ELR (cell line): ENCODE results near the gene TNFSF8.
A peak's percentile ranks its signal among the peaks of the same experiment; 100 is the strongest.

Experiments
- DNase-seq: peaks from one replicate; pipeline ENCODE4 v3.0.0-alpha.2; 2015; ENCODE audit warnings: low read depth

TNFSF8 gene

GRCh38 chr9:114869378-114869777, 61.0 kb downstream of the TNFSF8 start:
- DNase-seq, result no peak

GRCh38 chr9:114867327-114867726, 63.1 kb downstream of the TNFSF8 start:
- no peak for DNase-seq

GRCh38 chr9:114864471-114864870, 65.9 kb downstream of the TNFSF8 start:
- DNase-seq, result no peak

- no peak for DNase-seq
These were observed 68.3 kb downstream of the TNFSF8 start for GRCh38 chr9:114861922-114862605.

- no peak for DNase-seq
These were observed 69.1 kb downstream of the TNFSF8 start for GRCh38 chr9:114861273-114861672.

- DNase-seq, result no peak
These were observed 70.2 kb downstream of the TNFSF8 start for GRCh38 chr9:114860187-114860586.

- no peak for DNase-seq
These were observed 73.5 kb downstream of the TNFSF8 start for GRCh38 chr9:114856942-114857315.

GRCh38 chr9:114856215-114856941, 74.0 kb downstream of the TNFSF8 start:
- DNase-seq, result peak; percentile 49

GRCh38 chr9:114855488-114855887, 74.9 kb downstream of the TNFSF8 start:
- no peak for DNase-seq

GRCh38 chr9:114854736-114855355, 75.5 kb downstream of the TNFSF8 start:
- DNase-seq, result no peak

- DNase-seq, result no peak
These were observed 77.1 kb downstream of the TNFSF8 start for GRCh38 chr9:114853071-114853855.

- no peak for DNase-seq
These were observed 78.3 kb downstream of the TNFSF8 start for GRCh38 chr9:114852050-114852594.

- DNase-seq, result no peak
These were observed 79.1 kb downstream of the TNFSF8 start for GRCh38 chr9:114851306-114851705.
